DOHH2 (cell line): ENCODE measurements around the gene IL22RA1.

ENCODE experiments used
- H3F3A ChIP-seq: fragments of 200-600 bp; sonication (generic), shearing (Covaris generic); 2 replicates; pipeline ENCODE4 v1.6.0; 2016; ENCODE audit warnings: antibody characterized with exemption, mild to moderate bottlenecking; ENCODE audit not compliant: control insufficient read depth, insufficient read depth
- H3K27ac ChIP-seq: fragments of 200-600 bp; sonication (generic); 2 replicates; pipeline ENCODE4 v1.5.1; 2014; ENCODE audit warnings: low read depth, mild to moderate bottlenecking, low read length, moderate library complexity
- H3K27me3 ChIP-seq: fragments of 200-600 bp; sonication (generic); 2 replicates; pipeline ENCODE4 v1.6.1; 2014; ENCODE audit warnings: mild to moderate bottlenecking, low read length, mixed read lengths; ENCODE audit not compliant: control insufficient read depth
- H3K36me3 ChIP-seq: fragments of 200-600 bp; sonication (generic); 2 replicates; pipeline ENCODE4 v1.6.1; 2014; ENCODE audit warnings: mild to moderate bottlenecking, low read length, moderate library complexity, mixed read lengths; ENCODE audit not compliant: control insufficient read depth
- H3K4me1 ChIP-seq: fragments of 200-600 bp; sonication (generic); 2 replicates; pipeline ENCODE4 v1.6.1; 2014; ENCODE audit warnings: mild to moderate bottlenecking, low read length, mixed read lengths; ENCODE audit not compliant: control insufficient read depth
- H3K4me2 ChIP-seq: fragments of 200-600 bp; sonication (generic); 2 replicates; pipeline ENCODE4 v1.6.0; 2014; ENCODE audit warnings: mild to moderate bottlenecking, low read length, moderate library complexity
- H3K4me3 ChIP-seq: fragments of 200-600 bp; sonication (generic); 2 replicates; pipeline ENCODE4 v1.5.1; 2014; ENCODE audit warnings: mild to moderate bottlenecking, low read length, mixed read lengths
- H3K79me2 ChIP-seq: fragments of 200-600 bp; sonication (generic); 2 replicates; pipeline ENCODE4 v1.6.1; 2014; ENCODE audit warnings: mild to moderate bottlenecking, low read length, mixed read lengths; ENCODE audit not compliant: control insufficient read depth
- H3K9me2 ChIP-seq: fragments of 200-600 bp; sonication (generic); replicated peaks from 2 replicates; pipeline ENCODE4 v1.6.1; 2014; ENCODE audit warnings: mild to moderate bottlenecking, low read length, mixed read lengths; ENCODE audit not compliant: control insufficient read depth
- H3K9me3 ChIP-seq: fragments of 200-600 bp; sonication (generic); 2 replicates; pipeline ENCODE4 v1.6.1; 2014; ENCODE audit warnings: antibody characterized with exemption, low read length, mixed read lengths; ENCODE audit not compliant: control insufficient read depth, insufficient read depth
- H4K20me1 ChIP-seq: fragments of 200-600 bp; sonication (generic); 2 replicates; pipeline ENCODE4 v1.6.0; 2014; ENCODE audit warnings: low read depth, mild to moderate bottlenecking, antibody characterized with exemption, low read length, moderate library complexity; ENCODE audit not compliant: control insufficient read depth, insufficient read depth
- EZH2phosphoT487 ChIP-seq: fragments of 200-600 bp; sonication (generic); IDR thresholded peaks from 2 replicates; pipeline ENCODE4 v1.6.1; 2017; ENCODE audit warnings: borderline replicate concordance, mild to moderate bottlenecking, antibody characterized with exemption, low read length, moderate library complexity, mixed read lengths
- TF ChIP-seq, protein P1 (sequence below): fragments of 200-600 bp; sonication (generic); IDR thresholded peaks from one replicate; pipeline ENCODE4 v1.5.1; 2014; ENCODE audit warnings: antibody characterized with exemption, mild to moderate bottlenecking, low read depth, low read length; ENCODE audit not compliant: poor library complexity, severe bottlenecking

Gene IL22RA1

DNA sequence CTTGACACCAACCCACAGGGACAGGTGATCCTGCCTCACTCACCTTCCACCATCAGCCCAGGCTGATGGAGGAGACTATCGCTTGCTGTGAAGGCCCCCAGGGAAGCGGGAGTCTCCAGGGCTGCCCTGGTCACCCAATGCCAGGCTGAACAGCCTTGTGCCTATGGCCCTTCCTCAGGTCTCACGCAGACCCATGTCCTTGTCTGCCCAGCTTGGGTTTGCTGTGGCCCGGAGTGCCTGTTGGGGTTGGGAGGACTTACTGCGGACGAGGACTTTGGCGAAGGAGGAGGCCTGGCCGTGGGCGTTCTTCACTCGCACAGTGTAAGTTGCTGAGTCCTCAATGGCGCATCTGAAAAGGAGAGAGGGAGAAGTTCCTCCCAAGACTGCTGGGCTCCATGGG is 45.3 kb downstream of the IL22RA1 start:
- no peaks in the 10 kb centered on the region for H3K79me2 ChIP-seq
- no peak overlapping the region for H3K4me3 ChIP-seq
- H3K9me3 ChIP-seq = no peaks in the 10 kb centered on the region
- no peak overlapping the region for H3K4me2 ChIP-seq
- no peaks in the 10 kb centered on the region for H3K4me1 ChIP-seq
- no peaks in the 10 kb centered on the region for H3K9me2 ChIP-seq
- H3K27ac ChIP-seq = no peak overlapping the region
- H4K20me1 ChIP-seq = no peaks in the 10 kb centered on the region
- H3K36me3 ChIP-seq = no peaks in the 10 kb centered on the region
- TF ChIP-seq, protein P1, sequence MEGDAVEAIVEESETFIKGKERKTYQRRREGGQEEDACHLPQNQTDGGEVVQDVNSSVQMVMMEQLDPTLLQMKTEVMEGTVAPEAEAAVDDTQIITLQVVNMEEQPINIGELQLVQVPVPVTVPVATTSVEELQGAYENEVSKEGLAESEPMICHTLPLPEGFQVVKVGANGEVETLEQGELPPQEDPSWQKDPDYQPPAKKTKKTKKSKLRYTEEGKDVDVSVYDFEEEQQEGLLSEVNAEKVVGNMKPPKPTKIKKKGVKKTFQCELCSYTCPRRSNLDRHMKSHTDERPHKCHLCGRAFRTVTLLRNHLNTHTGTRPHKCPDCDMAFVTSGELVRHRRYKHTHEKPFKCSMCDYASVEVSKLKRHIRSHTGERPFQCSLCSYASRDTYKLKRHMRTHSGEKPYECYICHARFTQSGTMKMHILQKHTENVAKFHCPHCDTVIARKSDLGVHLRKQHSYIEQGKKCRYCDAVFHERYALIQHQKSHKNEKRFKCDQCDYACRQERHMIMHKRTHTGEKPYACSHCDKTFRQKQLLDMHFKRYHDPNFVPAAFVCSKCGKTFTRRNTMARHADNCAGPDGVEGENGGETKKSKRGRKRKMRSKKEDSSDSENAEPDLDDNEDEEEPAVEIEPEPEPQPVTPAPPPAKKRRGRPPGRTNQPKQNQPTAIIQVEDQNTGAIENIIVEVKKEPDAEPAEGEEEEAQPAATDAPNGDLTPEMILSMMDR = no peak
- no peak for TF ChIP-seq EZH2phosphoT487
- H3K27me3 ChIP-seq = 0 out of 2 replicates have a peak, but pooled peaks cover 2% of the 10 kb centered on the region
- H3F3A ChIP-seq = no peaks in the 10 kb centered on the region

DNA sequence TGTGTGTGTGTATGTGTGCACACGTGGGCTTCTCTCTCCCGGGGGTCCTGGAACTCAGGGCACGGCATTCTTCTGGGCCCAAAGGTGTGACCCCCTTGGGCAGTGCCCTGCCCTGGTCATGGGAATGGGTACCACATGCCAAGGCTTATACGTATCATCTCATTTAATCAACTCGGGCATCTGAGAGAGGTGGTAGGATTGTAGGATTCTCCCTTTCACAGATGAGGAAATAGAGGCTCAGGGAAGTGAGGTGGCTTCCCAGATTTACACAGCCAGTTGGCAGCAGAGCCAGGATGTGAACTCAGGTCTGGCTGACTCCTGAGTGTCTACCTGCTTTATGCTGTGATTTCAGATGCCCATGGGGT is 46.2 kb downstream of the IL22RA1 start:
- TF ChIP-seq, protein P1 = no peak
- no peak for TF ChIP-seq EZH2phosphoT487
- no peaks in the 10 kb centered on the region for H3K4me1 ChIP-seq

DNA sequence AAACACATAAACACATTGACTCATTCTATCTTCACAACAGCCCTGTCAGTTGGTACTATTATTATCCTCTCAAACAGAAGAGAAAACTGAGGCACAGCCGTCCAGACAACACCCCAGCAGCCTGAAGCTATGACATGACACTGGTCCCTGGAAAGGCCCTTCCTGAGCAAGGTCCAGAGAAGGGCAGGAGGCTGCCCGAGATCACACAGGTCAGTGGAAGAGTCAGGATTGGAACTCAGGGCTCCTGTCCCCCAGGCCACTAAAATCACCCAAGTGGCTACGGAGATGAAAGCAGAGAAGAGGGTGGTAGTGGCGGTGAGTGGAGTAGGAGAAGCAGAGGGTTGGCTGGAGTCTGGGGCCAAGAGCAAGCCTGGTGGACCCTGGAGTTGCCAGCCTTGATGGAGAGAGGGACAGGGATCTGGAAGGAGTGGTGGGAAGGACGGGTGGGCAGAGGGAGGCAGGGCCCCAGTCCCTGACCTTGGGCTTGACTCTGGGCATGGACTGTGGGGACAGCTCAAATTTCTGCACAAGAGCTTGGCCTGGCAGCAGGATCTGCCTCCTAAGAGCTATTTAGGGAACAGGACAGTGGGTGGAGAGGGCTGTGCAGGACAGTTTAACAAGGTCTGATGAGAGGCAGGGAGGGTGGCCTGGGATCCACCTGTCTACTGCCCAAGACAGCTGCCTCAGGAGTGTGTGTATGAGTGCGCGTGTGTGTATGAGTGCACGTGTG is 46.8 kb downstream of the IL22RA1 start:
- H3K79me2 ChIP-seq = no peaks in the 10 kb centered on the region
- H3K27ac ChIP-seq = no peak overlapping the region
- H3K4me1 ChIP-seq = no peaks in the 10 kb centered on the region
- no peaks in the 10 kb centered on the region for H4K20me1 ChIP-seq
- H3K9me3 ChIP-seq = no peaks in the 10 kb centered on the region
- H3K36me3 ChIP-seq = no peaks in the 10 kb centered on the region
- H3K9me2 ChIP-seq = no peaks in the 10 kb centered on the region
- H3K4me3 ChIP-seq = no peak overlapping the region
- H3F3A ChIP-seq = no peaks in the 10 kb centered on the region
- 0 out of 2 replicates have a peak, but pooled peaks cover 2% of the 10 kb centered on the region for H3K27me3 ChIP-seq
- no peak for TF ChIP-seq EZH2phosphoT487
- H3K4me2 ChIP-seq = no peak overlapping the region

More for the DNA sequence above, 46.2 kb downstream of the IL22RA1 start:
- Histone ChIP-seq H3F3A (no peaks in the 10 kb centered on the region), H3K4me2 (no peak overlapping the region), H3K4me3 (no peak overlapping the region), H3K27me3 (0 out of 2 replicates have a peak, but pooled peaks cover 2% of the 10 kb centered on the region), H3K36me3 (no peaks in the 10 kb centered on the region), H3K9me3 (no peaks in the 10 kb centered on the region), H3K9me2 (no peaks in the 10 kb centered on the region), H4K20me1 (no peaks in the 10 kb centered on the region), H3K79me2 (no peaks in the 10 kb centered on the region), H3K27ac (no peak overlapping the region)

DNA sequence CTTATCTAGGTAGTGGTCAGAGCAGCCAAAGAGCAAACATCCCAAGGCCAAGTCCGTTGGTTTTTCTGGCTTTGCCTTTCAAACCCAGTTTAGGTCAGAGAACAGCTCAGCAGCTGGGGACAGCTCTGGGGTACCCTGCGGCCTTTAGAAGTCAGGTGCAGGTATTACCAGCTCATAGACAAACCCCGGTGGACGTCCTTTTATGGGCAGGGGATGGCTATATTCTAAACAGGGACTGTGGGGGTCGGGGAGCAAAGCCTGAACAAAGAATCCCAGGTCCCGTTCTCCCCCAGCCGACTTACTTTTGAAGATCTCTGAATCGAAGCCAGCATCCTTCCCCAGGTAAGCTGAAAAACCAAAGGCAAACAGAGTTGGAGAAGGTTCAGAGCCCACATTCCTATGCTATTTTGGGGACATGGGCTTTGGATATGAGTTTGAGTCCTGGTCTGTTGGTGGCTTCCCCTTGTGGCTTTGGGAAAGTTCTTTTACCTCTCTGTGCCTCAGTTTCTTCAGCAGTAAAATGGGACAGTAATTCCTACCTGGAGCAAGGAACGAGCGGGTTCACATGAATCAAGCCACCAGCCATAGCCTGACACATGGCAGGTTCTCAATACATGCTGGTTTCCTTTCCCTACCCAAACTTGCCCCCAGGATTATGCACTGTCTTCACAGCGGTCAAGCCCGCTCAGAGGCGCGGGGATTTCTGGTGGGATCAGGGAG is 47.6 kb downstream of the IL22RA1 start:
- Histone ChIP-seq H3K9me3 (no peaks in the 10 kb centered on the region), H3K27me3 (0 out of 2 replicates have a peak, but pooled peaks cover 2% of the 10 kb centered on the region), H3K27ac (no peak overlapping the region), H3F3A (no peaks in the 10 kb centered on the region), H4K20me1 (no peaks in the 10 kb centered on the region), H3K4me1 (no peaks in the 10 kb centered on the region), H3K4me2 (no peak overlapping the region), H3K79me2 (no peaks in the 10 kb centered on the region), H3K9me2 (no peaks in the 10 kb centered on the region), H3K36me3 (no peaks in the 10 kb centered on the region), H3K4me3 (no peak overlapping the region)
- TF ChIP-seq, protein P1 = no peak
- TF ChIP-seq EZH2phosphoT487 = no peak
